MM.1S (cell line): Measurements from ENCODE around the gene ANK2.
A peak's percentile ranks its signal among the peaks of the same experiment; 100 is the strongest.

ENCODE experiments used
- DNase-seq: peaks from one replicate; pipeline ENCODE4 v3.0.0-alpha.2; 2015
- H2AFZ ChIP-seq: fragments of 300-600 bp; sonication (generic); 2 replicates; pipeline ENCODE4 v1.6.0; 2016; ENCODE audit warnings: antibody characterized with exemption, low read length
- H3F3A ChIP-seq: fragments of 300-600 bp; sonication (generic); 2 replicates; pipeline ENCODE4 v1.6.1; 2016; ENCODE audit warnings: mild to moderate bottlenecking, antibody characterized with exemption, low read length, moderate library complexity, mixed read lengths; ENCODE audit not compliant: insufficient read depth
- H3K27ac ChIP-seq: fragments of 300-600 bp; sonication (generic); 2 replicates; pipeline ENCODE4 v1.5.1; 2016; ENCODE audit warnings: mild to moderate bottlenecking, low read length
- H3K27me3 ChIP-seq: fragments of 300-600 bp; sonication (generic); replicated peaks from 2 replicates; pipeline ENCODE4 v1.6.0; 2016; ENCODE audit warnings: low read length; ENCODE audit not compliant: insufficient read depth
- H3K36me3 ChIP-seq: fragments of 300-600 bp; sonication (generic); replicated peaks from 2 replicates; pipeline ENCODE4 v1.6.1; 2016; ENCODE audit warnings: mild to moderate bottlenecking, low read length, mixed read lengths; ENCODE audit not compliant: insufficient read depth
- H3K4me1 ChIP-seq: fragments of 300-600 bp; sonication (generic); 2 replicates; pipeline ENCODE4 v1.6.1; 2016; ENCODE audit warnings: low read length, mixed read lengths
- H3K4me2 ChIP-seq: fragments of 300-600 bp; sonication (generic); 2 replicates; pipeline ENCODE4 v1.6.0; 2016; ENCODE audit warnings: low read depth, low read length
- H3K4me3 ChIP-seq: fragments of 300-600 bp; sonication (generic); 2 replicates; pipeline ENCODE4 v1.5.1; 2016; ENCODE audit warnings: low read length, mixed read lengths
- H3K79me2 ChIP-seq: fragments of 300-600 bp; sonication (generic); 2 replicates; pipeline ENCODE4 v1.6.1; 2016; ENCODE audit warnings: mixed run types, low read length, mixed read lengths
- H3K9ac ChIP-seq: fragments of 300-600 bp; sonication (generic); 2 replicates; pipeline ENCODE4 v1.6.1; 2016; ENCODE audit warnings: low read length, mixed read lengths
- H3K9me2 ChIP-seq: fragments of 300-600 bp; sonication (generic); replicated peaks from 2 replicates; pipeline ENCODE4 v1.6.1; 2016; ENCODE audit warnings: mild to moderate bottlenecking, low read length, mixed read lengths; ENCODE audit not compliant: insufficient read depth
- H3K9me3 ChIP-seq: fragments of 300-600 bp; sonication (generic); replicated peaks from 2 replicates; pipeline ENCODE4 v1.6.1; 2016; ENCODE audit warnings: mild to moderate bottlenecking, low read length, mixed read lengths; ENCODE audit not compliant: insufficient read depth
- H4K20me1 ChIP-seq: fragments of 300-600 bp; sonication (generic); 2 replicates; pipeline ENCODE4 v1.6.1; 2016; ENCODE audit warnings: mild to moderate bottlenecking, low read length, moderate library complexity, mixed read lengths; ENCODE audit not compliant: insufficient read depth
- EZH2 ChIP-seq: fragments of 300-600 bp; sonication (generic); optimal IDR thresholded peaks from 2 replicates; pipeline ENCODE3; 2017; ENCODE audit warnings: low read depth, mild to moderate bottlenecking, antibody characterized with exemption, low read length, mixed read lengths
- EZH2phosphoT487 ChIP-seq: fragments of 300-600 bp; sonication (generic); IDR thresholded peaks from 2 replicates; pipeline ENCODE4 v1.6.1; 2018; ENCODE audit warnings: antibody characterized with exemption, low read length
- TF ChIP-seq, protein P1 (sequence below): fragments of 300-600 bp; sonication (generic); IDR thresholded peaks from 2 replicates; pipeline ENCODE4 v1.5.1; 2016; ENCODE audit warnings: antibody characterized with exemption, low read length, mixed read lengths

ANK2 gene

DNA sequence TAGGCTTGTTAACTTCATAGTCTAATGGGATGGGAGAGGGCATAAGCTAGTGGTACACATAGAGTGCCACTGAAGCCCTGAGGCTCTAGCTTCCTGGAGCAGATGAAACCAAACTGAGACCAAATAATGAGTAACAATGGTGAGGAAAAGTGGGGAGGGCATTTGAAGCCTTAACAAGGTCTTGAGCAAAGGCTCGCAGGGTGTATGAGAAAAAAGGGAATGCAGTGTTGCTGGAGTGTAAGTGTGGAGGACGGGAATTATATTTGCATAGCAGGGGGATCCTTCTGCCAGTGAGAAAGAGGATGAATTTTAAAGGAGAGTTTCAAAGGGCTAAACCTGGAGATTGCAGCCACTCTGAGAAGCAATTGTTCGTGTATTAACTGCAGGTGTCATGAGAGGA is 263.1 kb downstream of the ANK2 start:
- H3K27ac ChIP-seq = no peak overlapping the region
- no peaks in the 10 kb centered on the region for H3K9me3 ChIP-seq
- H3K4me1 ChIP-seq = peaks cover 11% of the 10 kb centered on the region
- H3K9me2 ChIP-seq = no peaks in the 10 kb centered on the region
- TF ChIP-seq, protein P1, sequence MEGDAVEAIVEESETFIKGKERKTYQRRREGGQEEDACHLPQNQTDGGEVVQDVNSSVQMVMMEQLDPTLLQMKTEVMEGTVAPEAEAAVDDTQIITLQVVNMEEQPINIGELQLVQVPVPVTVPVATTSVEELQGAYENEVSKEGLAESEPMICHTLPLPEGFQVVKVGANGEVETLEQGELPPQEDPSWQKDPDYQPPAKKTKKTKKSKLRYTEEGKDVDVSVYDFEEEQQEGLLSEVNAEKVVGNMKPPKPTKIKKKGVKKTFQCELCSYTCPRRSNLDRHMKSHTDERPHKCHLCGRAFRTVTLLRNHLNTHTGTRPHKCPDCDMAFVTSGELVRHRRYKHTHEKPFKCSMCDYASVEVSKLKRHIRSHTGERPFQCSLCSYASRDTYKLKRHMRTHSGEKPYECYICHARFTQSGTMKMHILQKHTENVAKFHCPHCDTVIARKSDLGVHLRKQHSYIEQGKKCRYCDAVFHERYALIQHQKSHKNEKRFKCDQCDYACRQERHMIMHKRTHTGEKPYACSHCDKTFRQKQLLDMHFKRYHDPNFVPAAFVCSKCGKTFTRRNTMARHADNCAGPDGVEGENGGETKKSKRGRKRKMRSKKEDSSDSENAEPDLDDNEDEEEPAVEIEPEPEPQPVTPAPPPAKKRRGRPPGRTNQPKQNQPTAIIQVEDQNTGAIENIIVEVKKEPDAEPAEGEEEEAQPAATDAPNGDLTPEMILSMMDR = no peak
- TF ChIP-seq EZH2phosphoT487 (no peak), EZH2 (no peak)
- H3K9ac ChIP-seq = no peak overlapping the region
- no peak overlapping the region for H3K4me3 ChIP-seq
- no peaks in the 10 kb centered on the region for H3K79me2 ChIP-seq
- no peaks in the 10 kb centered on the region for H3K36me3 ChIP-seq
- DNase-seq = no peak
- no peak overlapping the region for H2AFZ ChIP-seq
- H3K27me3 ChIP-seq = no peaks in the 10 kb centered on the region
- no peaks in the 10 kb centered on the region for H4K20me1 ChIP-seq
- H3F3A ChIP-seq = no peaks in the 10 kb centered on the region
- no peak overlapping the region for H3K4me2 ChIP-seq

GRCh38 chr4:113314426-113314825 is 265.0 kb downstream of the ANK2 start:
- H3K36me3 ChIP-seq = no peaks in the 10 kb centered on the region
- H3K27ac ChIP-seq = no peak overlapping the region
- no peaks in the 10 kb centered on the region for H3K9me3 ChIP-seq
- H3K79me2 ChIP-seq = no peaks in the 10 kb centered on the region
- H3K9me2 ChIP-seq = no peaks in the 10 kb centered on the region
- H3K27me3 ChIP-seq = no peaks in the 10 kb centered on the region
- H3K9ac ChIP-seq = no peak overlapping the region
- H2AFZ ChIP-seq = no peak overlapping the region
- DNase-seq = no peak
- no peaks in the 10 kb centered on the region for H3F3A ChIP-seq
- no peak overlapping the region for H3K4me2 ChIP-seq
- H4K20me1 ChIP-seq = no peaks in the 10 kb centered on the region
- TF ChIP-seq EZH2phosphoT487 (no peak), EZH2 (no peak)
- TF ChIP-seq, protein P1 = no peak
- H3K4me1 ChIP-seq = peaks cover 12% of the 10 kb centered on the region
- H3K4me3 ChIP-seq = no peak overlapping the region

GRCh38 chr4:113316879-113317278 is 267.4 kb downstream of the ANK2 start:
- Histone ChIP-seq H3K9ac (no peak overlapping the region), H4K20me1 (no peaks in the 10 kb centered on the region), H3K27me3 (no peaks in the 10 kb centered on the region), H3K4me3 (no peak overlapping the region), H3F3A (no peaks in the 10 kb centered on the region), H3K4me2 (peak overlapping the region; percentile 9; the same call in 1 of the 2 replicates), H3K4me1 (peaks cover 12% of the 10 kb centered on the region), H3K9me3 (no peaks in the 10 kb centered on the region), H3K79me2 (no peaks in the 10 kb centered on the region), H3K9me2 (no peaks in the 10 kb centered on the region), H2AFZ (peak overlapping the region; percentile 30; the same call in 1 of the 2 replicates), H3K36me3 (no peaks in the 10 kb centered on the region), H3K27ac (peak overlapping the region; percentile 23; the same call in 1 of the 2 replicates)
- TF ChIP-seq EZH2phosphoT487 (no peak), EZH2 (no peak)
- TF ChIP-seq, protein P1 = no peak
- peak; percentile 73 for DNase-seq
